Measurements from ENCODE around the gene LCE1B. TPM values are rescaled to one million over a fixed set of nuclear protein-coding genes. Genes with fewer than 3 reads are reported as not detected.

Gene LCE1B
- total RNA-seq, 4 donors from 2014 or later = not detected

DNA sequence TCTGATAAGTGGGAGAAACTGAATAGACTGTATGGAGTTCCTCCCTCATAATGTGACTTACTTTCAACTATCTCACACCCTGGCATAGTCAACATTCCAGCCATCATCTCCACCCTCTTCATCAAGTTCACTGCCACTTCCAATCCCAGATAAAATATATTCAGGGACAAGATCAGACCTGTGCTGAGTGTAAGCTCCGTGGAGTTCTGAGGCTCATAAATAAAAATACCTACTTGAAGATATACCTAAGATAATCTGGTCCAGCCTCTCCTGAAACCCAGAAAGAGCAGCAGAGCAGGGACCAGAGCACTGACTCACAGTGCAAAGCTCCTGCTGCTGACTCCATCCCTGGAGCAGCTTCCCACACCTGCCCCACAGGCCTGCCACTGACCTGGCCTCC is 46.3 kb downstream of the LCE1B start:
- DNase-seq = no peak
- no peak for TF ChIP-seq CTCF (IDR thresholded peaks at IDR 0.05)
- no peak for TF ChIP-seq POLR2A (IDR thresholded peaks at IDR 0.05)
- intact Hi-C loops (cut with DNase I; ENCODE audit: low total_unique reads) = no loop called here

GRCh38 chr1:152859696-152860095 is 47.9 kb downstream of the LCE1B start, which contains the start of gene LCE7A:
Gene LCE7A (plus strand): TSS chr1:152859996. CDS start chr1:152860698, 702 bp downstream.
- Histone ChIP-seq H3K27me3 (no peaks in the 10 kb centered on the region), H3K4me1 (no peaks in the 10 kb centered on the region), H3K27ac (no peak within 1 kb of the TSS), H3K4me3 (no peak within 1 kb of the TSS), H3K9me3 (no peaks in the 10 kb centered on the region), H3K36me3 (no peaks in the 10 kb centered on the region)
- TF ChIP-seq CTCF (IDR thresholded peaks at IDR 0.05) (no peak), POLR2A (IDR thresholded peaks at IDR 0.05) (no peak)
- intact Hi-C loops (cut with DNase I; ENCODE audit: low total_unique reads) = no loop called here
- DNase-seq = no peak

More for the DNA sequence above, 46.3 kb downstream of the LCE1B start:
- H3K4me1 ChIP-seq = no peaks in the 10 kb centered on the region
- no peaks in the 10 kb centered on the region for H3K36me3 ChIP-seq
- H3K4me3 ChIP-seq = no peak overlapping the region
- no peaks in the 10 kb centered on the region for H3K27me3 ChIP-seq
- H3K27ac ChIP-seq = no peak overlapping the region
- no peaks in the 10 kb centered on the region for H3K9me3 ChIP-seq

DNA sequence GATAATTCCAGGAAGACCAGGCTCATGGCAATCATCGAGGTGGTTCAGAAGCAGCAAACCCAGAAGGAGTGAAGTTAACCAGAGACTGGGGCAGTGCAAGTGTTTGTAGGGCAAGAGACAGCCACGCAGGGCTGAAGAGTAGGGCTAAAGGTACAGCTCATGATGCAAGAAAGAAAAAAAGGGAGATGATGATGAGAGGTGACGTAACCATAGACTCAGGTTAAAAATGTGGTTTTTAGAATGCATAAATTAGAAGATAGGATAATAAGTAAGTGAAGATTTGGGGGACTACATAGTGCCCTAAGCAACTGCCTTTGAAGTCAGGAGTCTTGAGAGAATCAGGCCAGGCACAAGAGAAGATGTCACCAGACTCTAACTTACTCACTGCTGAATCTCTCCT is 48.4 kb downstream of the LCE1B start:
- no peak overlapping the region for H3K27ac ChIP-seq
- H3K27me3 ChIP-seq = no peaks in the 10 kb centered on the region
- no peak for DNase-seq
- TF ChIP-seq POLR2A (IDR thresholded peaks at IDR 0.05) (no peak), CTCF (IDR thresholded peaks at IDR 0.05) (no peak)
- H3K9me3 ChIP-seq = no peaks in the 10 kb centered on the region
- H3K4me1 ChIP-seq = no peaks in the 10 kb centered on the region
- intact Hi-C loops (cut with DNase I; ENCODE audit: low total_unique reads) = no loop called here
- no peaks in the 10 kb centered on the region for H3K36me3 ChIP-seq
- H3K4me3 ChIP-seq = no peak overlapping the region

DNA sequence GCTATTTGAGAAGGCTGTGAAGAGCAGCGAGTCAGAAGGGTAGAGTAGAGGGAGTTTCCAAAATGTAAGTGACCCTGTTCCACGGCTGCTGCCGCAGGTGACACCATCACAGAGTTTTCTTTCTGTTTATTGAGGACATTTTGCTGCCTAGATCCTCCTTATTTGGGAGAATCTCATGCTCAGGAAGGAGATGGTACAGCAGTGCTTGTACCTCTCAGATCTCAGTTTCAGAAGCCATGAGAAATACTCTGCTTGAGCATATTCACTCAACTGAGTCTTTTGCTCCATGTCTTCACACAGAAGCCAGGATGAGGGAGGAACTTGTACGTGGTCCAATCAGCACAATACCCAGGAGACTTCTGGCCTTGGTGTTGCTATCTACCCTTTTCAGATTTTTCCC is 49.6 kb downstream of the LCE1B start:
- intact Hi-C loops (cut with DNase I; ENCODE audit: low total_unique reads) = no loop called here
- Histone ChIP-seq H3K4me3 (no peak overlapping the region), H3K4me1 (no peaks in the 10 kb centered on the region), H3K27ac (no peak overlapping the region), H3K36me3 (no peaks in the 10 kb centered on the region), H3K27me3 (no peaks in the 10 kb centered on the region), H3K9me3 (no peaks in the 10 kb centered on the region)
- TF ChIP-seq POLR2A (IDR thresholded peaks at IDR 0.05) (no peak), CTCF (IDR thresholded peaks at IDR 0.05) (no peak)
- DNase-seq = no peak

Other genes starting within 250 kb of the LCE1B start
- gene LCE3E, start 245.2 kb upstream of the LCE1B start, total RNA-seq = not detected
- gene LCE3D, start 231.5 kb upstream of the LCE1B start, total RNA-seq = not detected
- gene LCE3C, start 211.7 kb upstream of the LCE1B start, total RNA-seq = not detected
- not detected for gene LCE3B, start 198.2 kb upstream of the LCE1B start, total RNA-seq
- gene LCE3A, start 188.9 kb upstream of the LCE1B start, total RNA-seq = not detected
- gene LCE2D, start 148.6 kb upstream of the LCE1B start, total RNA-seq = not detected
- not detected for gene LCE2C, start 136.7 kb upstream of the LCE1B start, total RNA-seq
- gene LCE2B, start 125.8 kb upstream of the LCE1B start, total RNA-seq = not detected
- not detected for gene LCE2A, start 113.6 kb upstream of the LCE1B start, total RNA-seq
- not detected for gene LCE4A, start 103.8 kb upstream of the LCE1B start, total RNA-seq
- gene KPRP, start 53.9 kb upstream of the LCE1B start, total RNA-seq = not detected
- not detected for gene LCE1F, start 36.8 kb upstream of the LCE1B start, total RNA-seq
- gene LCE1E, start 25.7 kb upstream of the LCE1B start, total RNA-seq = not detected
- gene LCE1D, start 15.2 kb upstream of the LCE1B start, total RNA-seq = not detected
- not detected for gene LCE1C, start 5.3 kb upstream of the LCE1B start, total RNA-seq
- not detected for gene LCE1A, start 15.5 kb downstream of the LCE1B start, total RNA-seq
- not detected for gene LCE6A, start 30.9 kb downstream of the LCE1B start, total RNA-seq
- gene LCE7A, start 48.0 kb downstream of the LCE1B start, total RNA-seq = not detected
- not detected for gene SMCP, start 66.4 kb downstream of the LCE1B start, total RNA-seq
- not detected for gene IVL, start 96.6 kb downstream of the LCE1B start, total RNA-seq
- gene SPRR5, start 135.2 kb downstream of the LCE1B start, total RNA-seq = not detected
- not detected for gene SPRR4, start 158.7 kb downstream of the LCE1B start, total RNA-seq
- not detected for gene SPRR1A, start 172.1 kb downstream of the LCE1B start, total RNA-seq
- under 1 TPM in 2 of 4 donors, not detected in 2; 0.69 to 0.70 TPM for gene SPRR3, start 189.8 kb downstream of the LCE1B start, total RNA-seq
- not detected for gene SPRR1B, start 219.2 kb downstream of the LCE1B start, total RNA-seq
- gene SPRR2D, start 229.1 kb downstream of the LCE1B start, total RNA-seq = not detected
- under 1 TPM in 1 of 4 donors, not detected in 3; 0.67 TPM for gene SPRR2A, start 245.5 kb downstream of the LCE1B start, total RNA-seq